K562 (cell line): ENCODE results near the gene ARV1. TPM values are rescaled to one million over a fixed set of nuclear protein-coding genes. Genes with fewer than 3 reads are reported as not detected.

Experiments used
- ARNT ChIP-seq, 2 experiments: fragments of 450-650 bp; IDR thresholded peaks; 2 replicates each; pipeline ENCODE4 v1.6.1; 2016; ENCODE audit warnings: mild to moderate bottlenecking in 1 of 2
- BACH1 ChIP-seq: fragments of 200-800 bp; sonication (Bioruptor generic); IDR thresholded peaks from 2 replicates; pipeline ENCODE4 v1.6.1; 2016; ENCODE audit warnings: missing genetic modification characterization, missing compliant biosample characterization
- CREM ChIP-seq: IDR thresholded peaks from 2 replicates; pipeline ENCODE4 v1.6.1; 2014; ENCODE audit warnings: antibody characterized with exemption, low read depth
- CXXC5 ChIP-seq: fragments of 250-450 bp; sonication (Bioruptor Pico); IDR thresholded peaks from 2 replicates; pipeline ENCODE4 v1.8.0; 2022; ENCODE audit warnings: inconsistent platforms, mild to moderate bottlenecking, moderate library complexity
- ERF ChIP-seq: fragments of 450-650 bp; formaldehyde crosslinking; IDR thresholded peaks from 2 replicates; pipeline ENCODE4 v1.4.0; 2020; ENCODE audit warnings: mild to moderate bottlenecking, mixed read lengths
- FOXK2 ChIP-seq, 2 experiments: fragments of 450-650 bp; IDR thresholded peaks in 1 of 2; conservative IDR thresholded peaks in 1 of 2; 2 replicates each; pipeline ENCODE4 v1.6.1; 2016; ENCODE audit warnings: low read depth in 2 of 2, mild to moderate bottlenecking in 1 of 2
- HOXB6 ChIP-seq: fragments of 250-450 bp; sonication (Bioruptor Pico); IDR thresholded peaks from 2 replicates; pipeline ENCODE4 v1.5.1; 2022; ENCODE audit warnings: mild to moderate bottlenecking, borderline replicate concordance
- MAFG ChIP-seq: fragments of 450-650 bp; conservative IDR thresholded peaks from 2 replicates; pipeline ENCODE4 v1.6.1; 2016; ENCODE audit warnings: missing genetic modification characterization, missing compliant biosample characterization
- MEF2D ChIP-seq: conservative IDR thresholded peaks from 2 replicates; pipeline ENCODE4 v1.6.1; 2016; ENCODE audit warnings: low read depth, missing genetic modification characterization, missing compliant biosample characterization
- NCOA1 ChIP-seq: fragments of 450-650 bp; IDR thresholded peaks from 2 replicates; pipeline ENCODE4 v1.6.1; 2016; ENCODE audit warnings: low read depth
- NR4A1 ChIP-seq, 2 experiments: fragments of 250-450 bp in 1 of 2; fragments of 450-650 bp in 1 of 2; sonication (Bioruptor Pico) in 1 of 2; IDR thresholded peaks; 2 replicates each; pipeline versions ENCODE4 v1.4.0 to v1.6.1; 2016 to 2020; ENCODE audit warnings: mild to moderate bottlenecking in 2 of 2, missing compliant biosample characterization in 1 of 2, missing genetic modification characterization in 1 of 2, moderate library complexity in 1 of 2
- POLR3A ChIP-seq: IDR thresholded peaks from 2 replicates; pipeline ENCODE4 v1.6.1; 2011; ENCODE audit warnings: borderline replicate concordance, mild to moderate bottlenecking, moderate library complexity; ENCODE audit not compliant: insufficient read length, insufficient read depth; ENCODE audit errors: extremely low read depth
- RBM15 ChIP-seq: fragments of 200-400 bp; formaldehyde crosslinking; IDR thresholded peaks from 2 replicates; pipeline ENCODE4 v1.6.1; 2018; ENCODE audit warnings: mild to moderate bottlenecking, low read length, moderate library complexity; ENCODE audit not compliant: insufficient read depth
- SMARCE1 ChIP-seq: fragments of 450-650 bp; IDR thresholded peaks from 2 replicates; pipeline ENCODE4 v1.7.1; 2016; ENCODE audit warnings: mild to moderate bottlenecking
- SOX6 ChIP-seq: fragments of 450-650 bp; IDR thresholded peaks from 2 replicates; pipeline ENCODE4 v1.6.1; 2014; ENCODE audit warnings: mild to moderate bottlenecking
- STAG1 ChIP-seq: sonication (generic); formaldehyde crosslinking; IDR thresholded peaks from 2 replicates; pipeline ENCODE4 v1.5.0; 2020; ENCODE audit warnings: missing genetic modification reagents, borderline replicate concordance
- STAT5B ChIP-seq: fragments of 250-450 bp; sonication (Bioruptor Pico); IDR thresholded peaks from 2 replicates; pipeline ENCODE4 v1.8.0; 2021; ENCODE audit warnings: mild to moderate bottlenecking, inconsistent platforms
- TEAD4 ChIP-seq, 2 experiments: sonication (generic) in 1 of 2; formaldehyde crosslinking in 1 of 2; IDR thresholded peaks; 2 replicates each; pipeline versions ENCODE4 v1.6.1 to v1.8.0; 2012 to 2022; ENCODE audit warnings: borderline replicate concordance in 1 of 2, inconsistent platforms in 1 of 2, low read length in 1 of 2, mild to moderate bottlenecking in 1 of 2, missing genetic modification reagents in 1 of 2
- ZFP36 ChIP-seq: fragments of 150-350 bp; IDR thresholded peaks from 2 replicates; pipeline ENCODE4 v1.6.1; 2018; ENCODE audit warnings: low read length, low read depth; ENCODE audit not compliant: partially characterized antibody
- ZNF354B ChIP-seq: fragments of 250-450 bp; sonication (Bioruptor Pico); IDR thresholded peaks from 2 replicates; pipeline ENCODE4 v1.4.0; 2020
- polyA plus RNA-seq, 8 experiments: library from polyadenylated mRNA; depleted of rRNA in 4 of 8; stranded (reverse) in 5 of 8; unstranded in 3 of 8; fragments of >200 nt; fragmentation: Nextera tagmentation in 2 of 8; fragmentation: Illumina TruSeq in 1 of 8; extraction: Ambion mirVana in 2 of 8; extraction: Trizol in 1 of 8; gene quantifications; 2 replicates each; pipeline versions ENCODE4 v1.2.1 to v1.2.3, GENCODE V29; 2011 to 2014; ENCODE audit warnings: inconsistent platforms in 1 of 8, missing spikeins in 1 of 8
- total RNA-seq, 7 experiments: library from RNA; depleted of rRNA in 6 of 7; stranded (reverse); fragments of >200 nt in 6 of 7; fragmentation: Illumina TruSeq in 2 of 7; extraction: Trizol in 2 of 7; gene quantifications; 2 replicates each; pipeline versions ENCODE4 v1.2.1 to v1.2.3, GENCODE V29; 2011 to 2021; ENCODE audit warnings: low replicate concordance in 1 of 7
- TF ChIP-seq, protein P1 (sequence below): fragments of 450-650 bp; IDR thresholded peaks from 2 replicates; pipeline ENCODE4 v1.6.1; 2014; ENCODE audit warnings: low read depth, mild to moderate bottlenecking, moderate library complexity, borderline replicate concordance
- TF ChIP-seq, protein P2 (sequence below), 2 experiments: fragments of 450-650 bp; IDR thresholded peaks; 2 replicates each; pipeline ENCODE4 v1.6.1; 2016
- TF ChIP-seq, protein P3 (sequence below): fragments of 250-450 bp; sonication (Bioruptor Pico); IDR thresholded peaks from 2 replicates; pipeline ENCODE4 v1.8.0; 2022; ENCODE audit warnings: moderate library complexity, mild to moderate bottlenecking, inconsistent platforms

The ARV1 gene
- total and polyA plus RNA-seq, 9 of the 15 experiments (the other 6 are each of a cell fraction or from before 2014, with no cell fraction given), result 54.8 to 139 (median 74.0) TPM

DNA sequence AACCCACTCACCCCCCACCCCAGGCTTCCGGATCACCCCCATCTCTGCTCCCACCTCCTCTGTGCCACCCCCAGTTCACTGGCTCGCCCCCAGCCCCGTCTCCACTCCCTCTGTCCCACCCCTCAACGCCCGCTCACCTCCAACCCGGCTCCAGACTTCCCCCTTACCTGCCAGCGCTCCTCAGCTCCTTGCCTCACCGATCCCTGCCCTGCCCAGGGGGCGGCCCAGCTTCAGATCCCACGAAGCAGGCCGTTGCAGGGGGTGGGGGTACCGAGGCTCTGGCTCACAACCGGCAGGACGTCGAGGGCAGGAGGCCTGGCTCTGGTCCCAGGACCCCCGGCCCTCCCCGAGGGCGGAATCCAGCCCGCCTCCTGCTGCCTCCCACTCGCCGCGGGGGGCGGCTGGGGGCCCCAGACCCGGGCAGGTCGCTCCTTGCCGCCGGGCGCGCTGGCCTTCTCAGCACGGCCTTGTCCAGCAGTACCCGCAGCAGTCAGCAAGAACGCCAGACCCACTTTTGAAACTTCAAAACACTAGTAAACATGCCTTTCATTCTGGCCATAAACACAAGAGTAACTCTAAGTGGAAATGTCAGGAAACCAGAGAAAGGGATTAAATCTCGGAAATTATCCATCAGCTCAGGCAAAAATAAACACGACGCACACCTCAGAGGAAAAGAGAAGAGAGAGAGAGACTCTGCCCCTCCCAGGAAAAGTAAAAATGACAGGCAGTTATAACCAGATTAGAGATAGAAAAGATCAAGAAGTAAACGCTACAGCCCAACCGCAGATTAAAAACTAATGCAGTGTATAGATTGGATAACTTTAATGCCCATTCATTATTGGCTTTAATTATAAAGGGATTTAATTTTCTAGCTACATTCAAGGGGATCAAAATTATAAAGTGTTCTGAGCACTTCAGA lies 62.2 kb downstream of the ARV1 start (continued):
- no peak for TF ChIP-seq HOXB6 (CRISPR knock-in tag)
- TF ChIP-seq STAT5B (CRISPR knock-in tag), result no peak
- TF ChIP-seq, protein P1, sequence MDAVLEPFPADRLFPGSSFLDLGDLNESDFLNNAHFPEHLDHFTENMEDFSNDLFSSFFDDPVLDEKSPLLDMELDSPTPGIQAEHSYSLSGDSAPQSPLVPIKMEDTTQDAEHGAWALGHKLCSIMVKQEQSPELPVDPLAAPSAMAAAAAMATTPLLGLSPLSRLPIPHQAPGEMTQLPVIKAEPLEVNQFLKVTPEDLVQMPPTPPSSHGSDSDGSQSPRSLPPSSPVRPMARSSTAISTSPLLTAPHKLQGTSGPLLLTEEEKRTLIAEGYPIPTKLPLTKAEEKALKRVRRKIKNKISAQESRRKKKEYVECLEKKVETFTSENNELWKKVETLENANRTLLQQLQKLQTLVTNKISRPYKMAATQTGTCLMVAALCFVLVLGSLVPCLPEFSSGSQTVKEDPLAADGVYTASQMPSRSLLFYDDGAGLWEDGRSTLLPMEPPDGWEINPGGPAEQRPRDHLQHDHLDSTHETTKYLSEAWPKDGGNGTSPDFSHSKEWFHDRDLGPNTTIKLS, result no peak
- TF ChIP-seq TEAD4 (IDR thresholded peaks at IDR 0.05; ENCODE audit: low read length), result no peak
- no peak for TF ChIP-seq TEAD4 (CRISPR knock-in tag; IDR thresholded peaks at IDR 0.05; ENCODE audit: borderline replicate concordance)
- TF ChIP-seq STAG1 (CRISPR knock-in tag), result no peak; the same call in 1 of the 2 replicates
- TF ChIP-seq MAFG (tag), result no peak
- TF ChIP-seq NR4A1 (CRISPR knock-in tag; IDR thresholded peaks at IDR 0.05), result 0 out of 2 replicates have a peak, but pooled peaks have one; percentile 12
- TF ChIP-seq NR4A1 (tag; IDR thresholded peaks at IDR 0.05), result no peak
- no peak for TF ChIP-seq ZFP36
- TF ChIP-seq, protein P2, sequence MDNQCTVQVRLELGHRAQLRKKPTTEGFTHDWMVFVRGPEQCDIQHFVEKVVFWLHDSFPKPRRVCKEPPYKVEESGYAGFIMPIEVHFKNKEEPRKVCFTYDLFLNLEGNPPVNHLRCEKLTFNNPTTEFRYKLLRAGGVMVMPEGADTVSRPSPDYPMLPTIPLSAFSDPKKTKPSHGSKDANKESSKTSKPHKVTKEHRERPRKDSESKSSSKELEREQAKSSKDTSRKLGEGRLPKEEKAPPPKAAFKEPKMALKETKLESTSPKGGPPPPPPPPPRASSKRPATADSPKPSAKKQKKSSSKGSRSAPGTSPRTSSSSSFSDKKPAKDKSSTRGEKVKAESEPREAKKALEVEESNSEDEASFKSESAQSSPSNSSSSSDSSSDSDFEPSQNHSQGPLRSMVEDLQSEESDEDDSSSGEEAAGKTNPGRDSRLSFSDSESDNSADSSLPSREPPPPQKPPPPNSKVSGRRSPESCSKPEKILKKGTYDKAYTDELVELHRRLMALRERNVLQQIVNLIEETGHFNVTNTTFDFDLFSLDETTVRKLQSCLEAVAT (IDR thresholded peaks at IDR 0.05), result no peak
- TF ChIP-seq SOX6, result no peak
- TF ChIP-seq ARNT (IDR thresholded peaks at IDR 0.05), result no peak
- 0 out of 2 replicates have a peak, but pooled peaks have one; percentile 41 for TF ChIP-seq ERF
- no peak for TF ChIP-seq BACH1
- peak; percentile 33; the same call in 1 of the 2 replicates for TF ChIP-seq SMARCE1
- no peak for TF ChIP-seq RBM15
- TF ChIP-seq CXXC5 (CRISPR knock-in tag), result no peak
- TF ChIP-seq, protein P3, sequence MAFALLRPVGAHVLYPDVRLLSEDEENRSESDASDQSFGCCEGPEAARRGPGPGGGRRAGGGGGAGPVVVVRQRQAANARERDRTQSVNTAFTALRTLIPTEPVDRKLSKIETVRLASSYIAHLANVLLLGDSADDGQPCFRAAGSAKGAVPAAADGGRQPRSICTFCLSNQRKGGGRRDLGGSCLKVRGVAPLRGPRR (CRISPR knock-in tag), result no peak
- no peak for TF ChIP-seq NCOA1
- TF ChIP-seq CREM, result no peak
- TF ChIP-seq FOXK2 (conservative IDR thresholded peaks at IDR 0.05 in 1 of 2, IDR thresholded peaks at IDR 0.05 in 1 of 2; ENCODE audit: low read depth in 2 of 2), result peak; percentile 26 to 51; a peak in 1 of 4 replicates
- no peak for TF ChIP-seq MEF2D (tag)
- TF ChIP-seq ZNF354B, result no peak
- TF ChIP-seq POLR3A, result no peak
